H1 (cell line): ENCODE results near the gene KCNQ2. TPM values are rescaled to one million over a fixed set of nuclear protein-coding genes. Genes with fewer than 3 reads are reported as not detected.

Experiments
- CHD7 ChIP-seq: fragments of 300-600 bp; sonication (generic); IDR thresholded peaks from 2 replicates; pipeline ENCODE4 v1.7.1; 2012; ENCODE audit warnings: low read length, moderate library complexity, mild to moderate bottlenecking, inconsistent platforms; ENCODE audit not compliant: insufficient replicate concordance
- CTBP2 ChIP-seq: IDR thresholded peaks from 2 replicates; pipeline ENCODE4 v1.7.0; 2011; ENCODE audit warnings: borderline replicate concordance, mild to moderate bottlenecking, moderate library complexity, mixed read lengths, low read length; ENCODE audit not compliant: insufficient read depth, insufficient read length
- SP1 ChIP-seq: IDR thresholded peaks from 2 replicates; pipeline ENCODE4 v1.6.1; 2011; ENCODE audit warnings: low read depth, low read length
- SRF ChIP-seq: IDR thresholded peaks from 2 replicates; pipeline ENCODE4 v1.6.1; 2011; ENCODE audit warnings: mild to moderate bottlenecking, low read depth, low read length, moderate library complexity
- polyA plus RNA-seq, 7 experiments: library from polyadenylated mRNA; depleted of rRNA in 3 of 7; stranded (reverse) in 5 of 7; unstranded in 2 of 7; fragments of >200 nt in 5 of 7; fragments of 200-250 nt in 2 of 7; gene quantifications; 1 replicate in 5 of 7; 2 replicates in 1 of 7; 4 replicates in 1 of 7; pipeline versions ENCODE4 v1.2.1 to v1.2.3, GENCODE V29; 2011 to 2013; ENCODE audit warnings: missing spikeins in 2 of 7, mixed read lengths in 2 of 7
- total RNA-seq: library from RNA; stranded (reverse); fragmentation: NEBNext Ultra II Directional; extraction: Animal tissue kit (Norgen Biotek cat#: 25700); gene quantifications from 2 replicates; pipeline ENCODE4 v1.2.1, GENCODE V29; 2021
- TF ChIP-seq, protein P1 (sequence below): IDR thresholded peaks from 2 replicates; pipeline ENCODE4 v1.6.1; 2012; ENCODE audit warnings: low read length, inconsistent platforms

Gene KCNQ2
- total and polyA plus RNA-seq, 2 of the 8 experiments (the other 6 are each of a cell fraction or from before 2014, with no cell fraction given), result 82.6 to 243 TPM

GRCh38 chr20:63383556-63383955, 88.9 kb downstream of the KCNQ2 start (continued):
- TF ChIP-seq CHD7, result no peak
- TF ChIP-seq CTBP2, result no peak
- no peak for TF ChIP-seq SP1
- TF ChIP-seq, protein P1, sequence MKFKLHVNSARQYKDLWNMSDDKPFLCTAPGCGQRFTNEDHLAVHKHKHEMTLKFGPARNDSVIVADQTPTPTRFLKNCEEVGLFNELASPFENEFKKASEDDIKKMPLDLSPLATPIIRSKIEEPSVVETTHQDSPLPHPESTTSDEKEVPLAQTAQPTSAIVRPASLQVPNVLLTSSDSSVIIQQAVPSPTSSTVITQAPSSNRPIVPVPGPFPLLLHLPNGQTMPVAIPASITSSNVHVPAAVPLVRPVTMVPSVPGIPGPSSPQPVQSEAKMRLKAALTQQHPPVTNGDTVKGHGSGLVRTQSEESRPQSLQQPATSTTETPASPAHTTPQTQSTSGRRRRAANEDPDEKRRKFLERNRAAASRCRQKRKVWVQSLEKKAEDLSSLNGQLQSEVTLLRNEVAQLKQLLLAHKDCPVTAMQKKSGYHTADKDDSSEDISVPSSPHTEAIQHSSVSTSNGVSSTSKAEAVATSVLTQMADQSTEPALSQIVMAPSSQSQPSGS, result no peak
- no peak for TF ChIP-seq SRF
